Measurements from ENCODE around the gene WNT10A.

DNA sequence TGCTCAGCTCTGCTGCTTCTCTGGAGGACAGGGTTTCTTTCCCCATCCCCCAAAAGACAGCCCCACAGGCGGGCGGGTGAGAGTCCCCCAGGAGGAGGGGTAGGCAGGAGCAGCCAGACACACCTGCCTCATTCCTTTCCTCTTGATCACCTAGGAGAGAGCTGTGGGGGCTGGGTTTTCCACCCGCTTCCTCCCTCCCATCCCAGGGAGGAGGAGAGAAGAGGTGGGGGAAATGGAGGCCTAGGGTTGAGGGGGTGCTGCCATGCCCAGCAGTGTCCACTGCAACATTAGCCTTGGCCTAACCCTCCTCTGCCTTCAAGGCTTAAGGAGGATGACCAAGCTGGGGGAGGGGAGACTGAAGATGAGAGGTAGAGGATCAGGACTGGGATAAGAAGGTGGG, 14.7 kb downstream of the WNT10A start:
- TF ChIP-seq, protein P1, sequence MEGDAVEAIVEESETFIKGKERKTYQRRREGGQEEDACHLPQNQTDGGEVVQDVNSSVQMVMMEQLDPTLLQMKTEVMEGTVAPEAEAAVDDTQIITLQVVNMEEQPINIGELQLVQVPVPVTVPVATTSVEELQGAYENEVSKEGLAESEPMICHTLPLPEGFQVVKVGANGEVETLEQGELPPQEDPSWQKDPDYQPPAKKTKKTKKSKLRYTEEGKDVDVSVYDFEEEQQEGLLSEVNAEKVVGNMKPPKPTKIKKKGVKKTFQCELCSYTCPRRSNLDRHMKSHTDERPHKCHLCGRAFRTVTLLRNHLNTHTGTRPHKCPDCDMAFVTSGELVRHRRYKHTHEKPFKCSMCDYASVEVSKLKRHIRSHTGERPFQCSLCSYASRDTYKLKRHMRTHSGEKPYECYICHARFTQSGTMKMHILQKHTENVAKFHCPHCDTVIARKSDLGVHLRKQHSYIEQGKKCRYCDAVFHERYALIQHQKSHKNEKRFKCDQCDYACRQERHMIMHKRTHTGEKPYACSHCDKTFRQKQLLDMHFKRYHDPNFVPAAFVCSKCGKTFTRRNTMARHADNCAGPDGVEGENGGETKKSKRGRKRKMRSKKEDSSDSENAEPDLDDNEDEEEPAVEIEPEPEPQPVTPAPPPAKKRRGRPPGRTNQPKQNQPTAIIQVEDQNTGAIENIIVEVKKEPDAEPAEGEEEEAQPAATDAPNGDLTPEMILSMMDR (IDR thresholded peaks at IDR 0.05), result no peak
- no peak for TF ChIP-seq POLR2A (IDR thresholded peaks at IDR 0.05)
